K562 (cell line): Measurements from ENCODE around the gene SMC4. TPM values are rescaled to one million over a fixed set of nuclear protein-coding genes. Genes with fewer than 3 reads are reported as not detected.

ENCODE experiments used
- CEBPZ ChIP-seq: fragments of 150-350 bp; IDR thresholded peaks from 2 replicates; pipeline ENCODE4 v1.6.1; 2014; ENCODE audit warnings: low read depth, mild to moderate bottlenecking, low read length, borderline replicate concordance
- CHD2 ChIP-seq: IDR thresholded peaks from 2 replicates; pipeline ENCODE4 v1.6.1; 2011; ENCODE audit warnings: low read depth, low read length
- CREB1 ChIP-seq, 2 experiments: sonication (generic) in 1 of 2; formaldehyde crosslinking in 1 of 2; IDR thresholded peaks; 2 replicates each; pipeline versions ENCODE4 v1.6.1 to v1.8.0; 2012 to 2022; ENCODE audit warnings: inconsistent platforms in 1 of 2, mild to moderate bottlenecking in 1 of 2, missing genetic modification reagents in 1 of 2, moderate library complexity in 1 of 2
- THRAP3 ChIP-seq: fragments of 450-650 bp; IDR thresholded peaks from 2 replicates; pipeline ENCODE4 v1.6.1; 2016; ENCODE audit warnings: mild to moderate bottlenecking, inconsistent platforms, borderline replicate concordance
- ZFP1 ChIP-seq: fragments of 450-650 bp; formaldehyde crosslinking; IDR thresholded peaks from 2 replicates; pipeline ENCODE4 v1.4.0; 2020; ENCODE audit warnings: mild to moderate bottlenecking, mixed read lengths
- polyA plus RNA-seq, 8 experiments: library from polyadenylated mRNA; depleted of rRNA in 4 of 8; stranded (reverse) in 5 of 8; unstranded in 3 of 8; fragments of >200 nt; fragmentation: Nextera tagmentation in 2 of 8; fragmentation: Illumina TruSeq in 1 of 8; extraction: Ambion mirVana in 2 of 8; extraction: Trizol in 1 of 8; gene quantifications; 2 replicates each; pipeline versions ENCODE4 v1.2.1 to v1.2.3, GENCODE V29; 2011 to 2014; ENCODE audit warnings: inconsistent platforms in 1 of 8, missing spikeins in 1 of 8
- total RNA-seq, 7 experiments: library from RNA; depleted of rRNA in 6 of 7; stranded (reverse); fragments of >200 nt in 6 of 7; fragmentation: Illumina TruSeq in 2 of 7; extraction: Trizol in 2 of 7; gene quantifications; 2 replicates each; pipeline versions ENCODE4 v1.2.1 to v1.2.3, GENCODE V29; 2011 to 2021; ENCODE audit warnings: low replicate concordance in 1 of 7
- TF ChIP-seq, protein P1 (sequence below): fragments of 250-450 bp; sonication (Bioruptor Pico); IDR thresholded peaks from 2 replicates; pipeline ENCODE4 v1.9.0; 2021; ENCODE audit warnings: mild to moderate bottlenecking

Gene SMC4
- total and polyA plus RNA-seq, 9 of the 15 experiments (the other 6 are each of a cell fraction or from before 2014, with no cell fraction given): 87.9 to 347 (median 176) TPM

- TF ChIP-seq CEBPZ (no peak), ZFP1 (no peak), CREB1 (IDR thresholded peaks at IDR 0.05) (peak; percentile 93), CREB1 (CRISPR knock-in tag; IDR thresholded peaks at IDR 0.05) (peak; percentile 87), CHD2 (peak; percentile 97), THRAP3 (no peak)
- TF ChIP-seq, protein P1, sequence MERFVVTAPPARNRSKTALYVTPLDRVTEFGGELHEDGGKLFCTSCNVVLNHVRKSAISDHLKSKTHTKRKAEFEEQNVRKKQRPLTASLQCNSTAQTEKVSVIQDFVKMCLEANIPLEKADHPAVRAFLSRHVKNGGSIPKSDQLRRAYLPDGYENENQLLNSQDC (CRISPR knock-in tag): 0 out of 2 replicates have a peak, but pooled peaks have one; percentile 27
These were observed at the start of gene SMC4, which contains the start of gene IFT80 (continued) for GRCh38 chr3:160399125-160400029.
